HG03571 (cell line): ENCODE data around the gene ABHD8.
A peak's percentile ranks its signal among the peaks of the same experiment; 100 is the strongest.

ENCODE experiments used
- ATAC-seq: cut with Tn5 transposase; IDR thresholded peaks from one replicate; pipeline ENCODE4 v1.9.1; 2021; ENCODE audit not compliant: unreplicated experiment

Gene ABHD8

GRCh38 chr19:17268754-17269153 is 34.5 kb downstream of the ABHD8 start:
- no peak for ATAC-seq

GRCh38 chr19:17266975-17267788 is 36.0 kb downstream of the ABHD8 start, which contains the start of gene BABAM1:
Gene BABAM1 (plus strand): TSS chr19:17267443. CDS start chr19:17268807, 1,364 bp downstream.
- peak; percentile 78 for ATAC-seq

DNA sequence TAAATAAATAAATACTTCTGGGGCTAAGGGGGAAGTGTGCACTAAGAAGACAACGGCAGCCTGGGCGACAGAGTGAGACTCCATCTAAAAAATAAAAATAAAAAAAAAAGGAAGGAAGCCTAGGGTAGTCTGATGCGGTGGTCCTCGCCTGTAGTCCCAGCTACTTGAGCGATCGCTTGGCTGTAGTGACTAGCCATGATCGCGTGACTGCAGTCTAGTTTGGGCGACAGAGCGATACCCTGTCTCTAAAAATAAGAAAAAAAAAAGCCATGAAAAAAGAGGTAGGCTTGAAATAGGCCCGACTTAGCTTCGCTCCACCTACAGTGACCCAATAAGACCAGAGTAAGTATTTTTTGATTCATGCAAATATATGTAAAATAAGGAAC is 36.6 kb downstream of the ABHD8 start:
- peak; percentile 8 for ATAC-seq

GRCh38 chr19:17266026-17266425 is 37.2 kb downstream of the ABHD8 start:
- no peak for ATAC-seq

GRCh38 chr19:17264641-17264979 is 38.6 kb downstream of the ABHD8 start, which contains the start of gene USHBP1:
Gene USHBP1 (minus strand): TSS chr19:17264745. CDS start chr19:17264299, 446 bp downstream.
- no peak for ATAC-seq

- ATAC-seq = no peak
These were observed 39.2 kb downstream of the ABHD8 start for GRCh38 chr19:17263712-17264640.

DNA sequence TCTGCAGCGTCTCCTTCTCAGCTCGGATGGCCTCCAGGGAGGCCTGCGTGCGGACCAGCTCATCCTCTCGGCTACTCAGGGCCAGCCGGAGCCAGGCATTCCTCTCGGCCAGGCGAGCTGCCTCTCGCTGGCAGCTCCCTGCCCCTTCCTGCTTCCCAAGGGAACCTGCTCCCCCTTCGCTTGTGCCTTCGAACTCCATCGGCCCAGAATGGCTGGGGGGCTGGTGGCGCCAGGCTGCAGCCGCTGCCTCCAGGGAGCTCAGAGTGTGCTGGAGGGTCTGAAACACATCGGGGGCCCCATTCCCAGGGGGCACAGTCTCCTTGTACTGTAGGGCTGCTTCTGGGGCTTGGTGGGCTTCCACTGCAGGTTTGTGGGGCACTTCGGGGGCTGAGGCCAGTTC is 40.7 kb downstream of the ABHD8 start:
- no peak for ATAC-seq

GRCh38 chr19:17260842-17261325 is 42.3 kb downstream of the ABHD8 start:
- peak; percentile 76 for ATAC-seq

- ATAC-seq = no peak
These were observed 43.3 kb downstream of the ABHD8 start for GRCh38 chr19:17259934-17260333.

DNA sequence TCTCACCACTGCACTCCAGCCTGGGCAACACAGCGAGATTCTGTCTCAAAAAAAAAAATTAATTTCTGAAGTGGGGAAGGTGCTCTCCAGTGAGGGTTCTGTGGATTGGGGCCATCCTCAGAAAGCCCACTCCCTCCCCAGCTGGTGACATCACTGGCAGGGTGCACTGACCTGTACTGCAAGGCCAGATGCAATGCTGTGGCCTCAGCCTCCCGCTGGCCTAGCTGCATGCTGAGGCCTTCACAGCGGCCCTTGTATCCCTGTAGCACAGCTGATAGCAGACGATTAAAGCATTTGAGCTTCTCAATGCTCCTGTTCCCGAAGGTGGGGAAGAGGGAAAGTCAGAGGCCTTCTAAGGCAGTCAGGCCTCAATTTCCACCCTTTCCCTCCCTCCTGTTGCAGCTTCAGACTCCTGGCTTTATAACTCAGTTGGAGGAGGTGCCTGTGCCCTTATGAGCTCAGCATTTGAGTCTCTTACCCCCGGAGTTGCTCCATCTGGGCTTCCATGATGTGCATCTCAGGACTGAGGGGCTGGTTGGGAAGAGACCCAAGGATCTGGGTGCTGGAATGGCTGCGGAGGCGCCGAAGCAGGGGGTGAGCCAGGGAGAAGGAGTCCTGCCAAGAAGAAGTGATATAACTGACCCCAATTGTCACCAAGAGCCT is 44.0 kb downstream of the ABHD8 start:
- ATAC-seq = no peak

- ATAC-seq = no peak
These were observed 47.1 kb downstream of the ABHD8 start for GRCh38 chr19:17256130-17256529.

DNA sequence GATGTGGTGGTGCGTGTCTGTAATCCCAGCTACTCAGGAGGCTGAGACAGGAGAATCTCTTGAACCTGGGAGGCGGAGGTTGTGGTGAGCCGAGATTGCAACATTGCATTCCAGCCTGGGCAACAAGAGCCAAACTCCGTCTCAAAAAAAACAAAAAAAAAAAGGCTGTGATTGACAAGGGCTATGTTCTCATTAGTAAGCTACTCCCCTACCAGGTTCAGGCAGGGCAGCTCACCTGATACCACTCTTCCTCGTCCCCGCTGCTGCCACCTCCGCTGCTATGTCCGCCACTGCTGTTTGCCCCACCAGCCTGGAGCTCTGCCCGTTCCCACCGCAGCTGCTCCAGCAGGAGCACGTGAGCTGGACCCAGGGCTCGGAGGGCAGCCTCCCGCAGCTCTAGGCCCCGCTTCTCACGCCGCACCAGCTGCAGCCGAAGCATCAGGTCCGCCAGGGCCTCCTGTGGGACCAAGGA is 48.0 kb downstream of the ABHD8 start:
- no peak for ATAC-seq

DNA sequence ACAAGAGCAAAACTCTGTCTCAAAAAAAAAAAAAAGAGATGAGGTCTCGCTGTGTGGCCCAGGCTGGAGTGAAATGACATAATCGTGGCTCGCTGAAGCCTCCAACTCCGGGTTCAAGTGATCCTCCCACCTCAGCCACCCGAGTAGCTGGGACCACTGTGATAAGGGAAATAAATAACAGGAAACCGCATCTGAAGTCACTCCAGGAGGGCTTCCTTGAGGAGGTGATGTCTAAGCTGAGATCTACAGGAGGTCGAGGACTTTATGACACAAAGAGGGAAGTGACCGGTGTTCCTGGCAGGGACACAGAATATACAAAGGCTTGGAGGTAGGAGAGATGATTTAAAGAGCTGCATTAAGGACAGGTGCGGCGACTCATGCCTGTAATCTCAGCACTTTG is 48.6 kb downstream of the ABHD8 start:
- no peak for ATAC-seq

DNA sequence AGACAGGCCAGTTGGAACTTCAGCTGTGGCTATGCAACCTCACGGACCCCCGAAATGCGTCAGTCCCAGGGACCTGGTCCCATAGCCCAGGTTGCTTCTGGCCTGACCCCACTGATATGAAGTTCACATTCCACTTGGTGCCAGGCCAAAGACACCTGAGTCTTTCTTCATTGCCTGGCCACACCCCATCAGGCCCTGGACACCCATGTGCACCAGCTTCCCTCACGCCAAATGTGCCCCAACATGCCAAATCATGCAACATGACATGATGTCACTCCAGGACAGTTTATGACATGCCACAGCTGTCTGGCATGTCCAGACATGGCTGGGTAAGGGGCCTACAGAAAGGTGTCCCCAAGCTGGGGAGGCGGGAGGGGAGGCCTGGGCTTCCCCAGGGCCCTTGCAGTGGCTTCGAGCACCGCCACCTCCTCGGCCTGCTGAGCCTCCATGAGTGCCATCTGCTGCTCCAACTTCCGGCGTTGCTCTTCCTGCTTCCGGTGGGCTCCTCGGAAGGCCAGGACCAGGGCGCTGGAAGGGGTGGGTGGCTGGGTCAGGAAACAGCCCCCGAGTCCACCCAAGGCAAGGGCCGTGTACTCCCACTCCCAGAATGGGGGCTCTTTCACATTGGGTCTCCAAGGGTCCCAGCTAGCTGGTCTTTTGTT is 53.2 kb downstream of the ABHD8 start:
- ATAC-seq = no peak

DNA sequence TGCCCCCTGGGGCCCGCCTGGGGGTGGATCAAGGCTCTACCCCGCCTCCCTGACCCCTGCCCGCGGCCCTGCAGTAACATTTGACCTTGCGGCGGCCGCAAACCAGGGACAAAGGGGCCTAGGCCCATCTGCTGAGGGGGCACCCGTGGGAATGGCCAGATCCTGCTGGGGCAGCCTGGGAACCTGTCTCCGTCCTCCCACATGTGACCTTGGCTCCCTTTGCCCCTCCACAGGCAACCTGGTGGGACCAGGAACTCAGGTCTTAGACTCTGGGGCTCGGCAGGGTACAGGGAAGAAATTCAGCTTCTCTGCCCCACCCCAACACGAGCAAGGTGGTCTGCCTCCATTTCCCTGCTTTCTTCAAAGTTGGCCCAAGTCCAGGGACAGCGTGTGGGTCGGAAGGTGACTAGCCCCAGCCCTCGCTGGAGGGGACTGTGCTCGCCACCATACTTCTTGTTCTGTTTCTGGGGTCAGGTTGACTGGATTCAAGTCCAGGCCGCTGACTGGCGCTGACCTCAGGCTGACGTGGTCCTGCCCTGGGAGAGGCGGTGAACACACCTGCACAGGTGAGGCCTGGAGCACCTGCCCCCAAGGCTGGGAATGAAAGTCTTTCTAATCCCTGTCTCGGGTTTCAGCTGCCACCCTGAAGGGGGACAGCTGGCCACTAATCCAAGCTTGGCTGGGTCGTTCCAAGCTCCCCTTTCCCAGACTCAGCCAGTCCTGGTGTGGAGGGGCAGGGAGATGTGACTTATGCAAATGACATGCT is 55.0 kb downstream of the ABHD8 start:
- ATAC-seq = no peak

- no peak for ATAC-seq
These were observed 56.4 kb downstream of the ABHD8 start for GRCh38 chr19:17246681-17247425.

GRCh38 chr19:17245535-17245984 is 57.7 kb downstream of the ABHD8 start, which contains the start of gene NR2F6:
Gene NR2F6 (minus strand): TSS chr19:17245919. CDS start chr19:17245220, 699 bp downstream.
- no peak for ATAC-seq

- ATAC-seq = peak; percentile 22
These were observed 58.3 kb downstream of the ABHD8 start for GRCh38 chr19:17244618-17245534.
